NK-92 (cell line): ENCODE measurements around the gene CHAC1.

Experiments used
- DNase-seq: peaks from one replicate; lab custom pipeline; 2025; ENCODE audit not compliant: unreplicated experiment; lab: John Stamatoyannopoulos, UW

Gene CHAC1

GRCh38 chr15:40982855-40983254 is 29.6 kb downstream of the CHAC1 start:
- no peak for DNase-seq

DNA sequence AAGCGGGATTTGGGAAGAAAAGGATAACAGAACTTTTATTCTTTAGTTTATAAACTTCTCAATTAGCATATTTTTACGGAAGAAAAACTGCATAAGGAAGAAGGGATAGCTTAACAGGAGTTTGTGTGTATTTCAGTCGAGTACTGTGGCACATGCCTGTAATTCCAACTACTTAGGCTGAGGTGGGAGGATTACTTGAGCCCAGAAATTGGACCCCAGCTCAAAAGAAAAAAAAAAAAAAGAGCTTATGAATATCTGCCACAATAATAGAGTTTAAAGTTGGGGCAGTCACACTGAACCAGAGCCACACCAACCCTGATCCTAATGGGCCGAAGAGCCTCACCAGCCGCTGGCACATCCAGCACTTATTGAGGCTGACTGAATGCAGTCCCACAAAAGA is 31.1 kb downstream of the CHAC1 start:
- no peak for DNase-seq

DNA sequence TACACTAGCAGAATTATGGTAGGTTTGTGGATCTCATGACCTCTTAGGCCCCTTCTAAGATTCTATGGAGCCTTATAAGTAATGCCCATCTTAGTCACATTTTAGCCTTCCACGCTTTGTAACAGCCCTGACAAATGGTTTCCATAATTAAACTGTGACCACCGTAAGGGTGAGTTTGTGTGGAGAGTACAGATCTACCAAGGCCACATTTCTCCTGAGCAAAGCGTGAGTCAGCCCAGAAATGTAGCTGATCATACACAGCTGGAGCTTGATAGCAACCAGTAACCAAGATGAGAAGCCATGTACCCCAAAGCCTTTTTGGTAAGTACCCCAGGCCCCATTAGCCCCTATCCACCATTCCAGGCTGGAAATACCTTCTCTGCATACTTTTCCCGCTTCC is 31.7 kb downstream of the CHAC1 start:
- DNase-seq: no peak

DNA sequence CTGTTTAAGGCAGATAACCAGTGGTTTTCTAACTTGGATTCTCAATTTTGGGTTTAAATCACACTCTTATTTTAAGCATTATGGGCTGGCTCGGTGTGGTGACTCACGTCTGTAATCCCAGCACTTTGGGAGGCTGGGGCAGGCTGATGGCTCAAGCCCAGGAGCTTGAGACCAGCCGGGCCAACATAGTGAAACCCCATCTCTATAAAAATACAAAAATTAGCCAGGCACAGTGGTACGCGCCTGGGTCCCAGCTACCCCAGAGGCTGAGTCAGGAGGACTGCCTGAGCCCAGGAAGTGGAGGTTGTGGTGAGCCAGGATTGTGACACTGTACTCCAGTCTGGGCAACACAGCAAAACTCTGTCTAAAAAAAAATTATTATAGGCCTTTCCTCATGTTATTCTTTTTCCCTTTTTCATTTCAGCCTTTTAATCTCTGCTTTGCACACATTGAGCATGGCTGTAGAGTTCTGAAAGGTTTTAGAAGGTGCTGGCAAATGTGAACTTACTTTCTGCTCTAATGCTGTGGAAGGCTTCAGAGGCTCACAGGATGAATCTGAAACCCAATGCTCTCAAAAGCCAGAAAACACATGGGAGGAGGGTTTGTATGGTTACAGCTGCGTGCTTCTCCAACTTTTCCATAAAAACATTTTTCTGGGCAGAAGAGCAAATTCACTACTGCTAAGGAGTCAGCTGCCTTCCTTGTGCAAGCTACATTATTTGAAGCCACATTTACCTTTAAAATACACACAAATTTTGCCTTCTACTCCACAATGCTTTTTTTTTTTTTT is 32.5 kb downstream of the CHAC1 start:
- DNase-seq: no peak

GRCh38 chr15:40986820-40987219 is 33.5 kb downstream of the CHAC1 start:
- DNase-seq: no peak

GRCh38 chr15:40988156-40988555 is 34.9 kb downstream of the CHAC1 start:
- no peak for DNase-seq

GRCh38 chr15:40990080-40990479 is 36.8 kb downstream of the CHAC1 start:
- no peak for DNase-seq

DNA sequence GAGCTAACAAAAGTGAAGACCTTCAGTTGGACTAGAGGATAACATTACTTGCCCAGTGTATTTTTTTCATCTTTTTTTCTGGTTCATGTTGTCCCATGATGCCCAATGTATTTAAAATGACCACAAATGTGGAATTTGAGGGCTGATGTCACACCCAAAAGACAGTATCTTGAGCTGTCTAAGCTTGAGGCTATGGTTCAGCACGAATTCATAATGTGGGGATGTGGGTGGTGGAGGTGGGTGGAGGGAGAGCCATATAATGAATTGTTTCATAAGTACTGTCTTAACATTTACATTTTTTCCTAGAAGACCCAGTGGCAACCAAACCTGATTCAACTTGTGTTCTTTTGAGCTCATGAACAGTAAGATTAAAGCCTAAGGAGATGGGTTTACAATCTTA is 37.5 kb downstream of the CHAC1 start:
- no peak for DNase-seq

DNA sequence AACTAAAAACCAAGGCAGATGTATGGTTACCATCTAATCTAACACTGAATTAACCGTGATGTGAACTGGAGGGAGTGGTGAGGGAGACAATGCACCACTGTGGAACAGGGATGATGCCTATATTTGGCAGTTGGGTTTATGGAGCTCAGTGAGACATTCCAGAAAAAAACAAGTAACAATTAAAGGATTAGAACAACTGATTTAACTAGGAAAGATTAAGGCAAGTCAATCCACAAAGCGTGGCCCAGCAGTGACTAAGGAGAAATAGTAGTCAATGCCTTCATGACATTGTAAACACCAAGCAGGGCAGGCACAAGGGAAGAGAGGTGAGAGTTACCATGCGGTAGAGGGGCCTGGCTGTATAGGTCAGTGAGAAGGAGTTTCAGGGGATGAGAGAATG is 38.1 kb downstream of the CHAC1 start:
- no peak for DNase-seq

GRCh38 chr15:40992241-40992741 is 39.0 kb downstream of the CHAC1 start:
- DNase-seq: no peak

DNA sequence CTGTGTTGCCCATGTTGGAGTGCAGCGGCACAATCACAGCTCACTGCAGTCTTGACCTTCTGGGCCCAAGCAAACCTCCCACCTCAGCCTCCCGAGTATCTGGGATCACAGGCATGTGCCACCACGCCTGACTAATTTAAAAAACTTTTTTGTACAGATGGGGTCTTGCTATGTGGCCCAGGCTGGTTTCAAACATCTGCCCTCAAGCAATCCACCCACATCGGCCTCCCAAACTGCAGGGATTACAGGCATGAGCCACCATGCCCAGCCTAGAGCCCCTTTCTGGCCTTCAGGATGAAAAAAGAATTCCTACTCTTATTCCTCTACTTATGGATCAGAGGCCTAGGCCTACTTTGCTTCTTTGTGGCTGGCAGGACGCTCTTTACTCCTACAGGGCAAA is 39.6 kb downstream of the CHAC1 start:
- no peak for DNase-seq

GRCh38 chr15:40995656-40996055 is 42.4 kb downstream of the CHAC1 start:
- no peak for DNase-seq

GRCh38 chr15:40999190-40999589 is 45.9 kb downstream of the CHAC1 start:
- no peak for DNase-seq

DNA sequence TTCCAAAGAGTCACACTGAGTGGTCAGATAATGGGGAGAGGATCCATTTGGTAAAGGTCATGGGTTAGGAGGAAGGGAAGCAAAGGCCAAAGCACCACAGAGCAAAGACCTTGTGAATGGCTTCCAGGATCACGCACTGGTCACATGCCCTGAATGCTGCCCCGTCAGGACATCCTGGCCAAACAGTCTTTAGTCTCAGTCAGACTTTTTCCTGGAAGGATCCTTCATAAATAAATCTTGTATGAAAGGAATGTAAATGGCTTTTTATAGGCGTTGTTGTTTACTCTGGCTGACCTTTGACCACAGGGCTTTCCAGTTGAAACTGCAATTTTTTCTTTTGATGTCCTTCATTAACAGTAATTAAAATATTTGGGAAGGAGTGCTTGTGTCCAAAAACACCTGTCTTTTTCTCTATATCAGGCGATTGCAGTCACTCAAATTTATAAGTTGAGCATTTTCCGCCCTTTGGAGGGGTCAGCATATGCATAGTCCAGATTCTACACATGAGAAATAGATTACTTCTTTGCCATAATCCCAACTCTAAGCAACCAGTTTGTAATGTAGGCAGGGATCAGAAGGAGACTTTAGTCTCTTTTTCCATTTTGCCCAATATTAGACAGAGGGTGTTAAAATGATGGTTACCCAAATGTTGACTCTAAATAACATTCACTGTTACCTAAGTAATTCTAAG is 48.4 kb downstream of the CHAC1 start:
- DNase-seq: no peak

- DNase-seq: no peak
Observed at GRCh38 chr15:41004490-41004889, 51.2 kb downstream of the CHAC1 start.
